Right renal pelvis (tissue), 4 donors: ENCODE data around the gene NTN3. TPM values are rescaled to one million over a fixed set of nuclear protein-coding genes. Genes with fewer than 3 reads are reported as not detected.

ENCODE experiments used
- DNase-seq, 4 donors: peaks; one replicate each; pipeline ENCODE4 v3.0.0-alpha.2; 2013; ENCODE audit warnings: low read depth in 4 of 4, low spot score in 3 of 4, missing footprints in 1 of 4
- polyA plus RNA-seq, 4 donors: library from polyadenylated mRNA; unstranded; fragments of 120-200 nt; gene quantifications; one replicate each; pipeline ENCODE4 v1.2.1, GENCODE V29; 2013; ENCODE audit not compliant: insufficient read length in 4 of 4

Gene NTN3
- polyA plus RNA-seq, 4 donors, result 2.0 to 3.6 (median 2.5) TPM

GRCh38 chr16:2494616-2495015 lies 23.5 kb downstream of the NTN3 start:
- DNase-seq, result no peak

- DNase-seq, result no peak
Measured at GRCh38 chr16:2495041-2495440, 23.9 kb downstream of the NTN3 start.

- DNase-seq, result no peak
Measured at GRCh38 chr16:2496223-2497115, 25.4 kb downstream of the NTN3 start.

GRCh38 chr16:2497116-2497630 lies 26.1 kb downstream of the NTN3 start:
- no peak for DNase-seq

- no peak for DNase-seq
Measured at GRCh38 chr16:2497695-2498484, 26.8 kb downstream of the NTN3 start.

- no peak for DNase-seq
Measured at GRCh38 chr16:2498531-2499253, 27.6 kb downstream of the NTN3 start.

- DNase-seq, result no peak
Measured at GRCh38 chr16:2499454-2499853, 28.4 kb downstream of the NTN3 start.

GRCh38 chr16:2499890-2500429 lies 28.9 kb downstream of the NTN3 start:
- no peak for DNase-seq

DNA sequence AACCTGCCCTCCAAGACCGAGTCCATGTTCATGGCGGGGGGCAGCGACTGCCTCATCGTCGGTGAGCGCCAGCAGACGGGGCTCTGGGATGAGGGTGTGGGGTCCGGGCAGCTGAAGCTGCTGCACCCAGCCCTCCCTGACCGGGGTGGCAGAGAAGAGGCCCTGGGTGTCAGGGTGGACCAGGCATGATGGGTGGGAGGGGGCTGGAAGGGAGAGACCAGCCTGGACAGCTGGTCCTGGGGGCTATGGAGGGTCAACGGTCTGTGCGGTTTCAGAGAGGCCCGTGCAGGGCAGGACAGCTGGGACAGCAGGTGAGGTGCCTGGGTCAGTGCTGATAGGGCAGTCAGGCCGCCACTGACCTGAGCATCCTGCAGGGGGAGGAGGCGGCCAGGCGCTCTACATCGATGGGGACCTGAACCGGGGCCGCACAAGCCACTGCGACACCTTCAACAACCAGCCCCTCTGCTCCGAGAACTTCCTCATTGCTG lies 29.4 kb downstream of the NTN3 start:
- DNase-seq, result no peak

GRCh38 chr16:2500918-2501750 lies 30.0 kb downstream of the NTN3 start:
- peak; percentile 77 to 92 (median 82) for DNase-seq

GRCh38 chr16:2501946-2502895 lies 31.1 kb downstream of the NTN3 start:
- DNase-seq, result no peak

DNA sequence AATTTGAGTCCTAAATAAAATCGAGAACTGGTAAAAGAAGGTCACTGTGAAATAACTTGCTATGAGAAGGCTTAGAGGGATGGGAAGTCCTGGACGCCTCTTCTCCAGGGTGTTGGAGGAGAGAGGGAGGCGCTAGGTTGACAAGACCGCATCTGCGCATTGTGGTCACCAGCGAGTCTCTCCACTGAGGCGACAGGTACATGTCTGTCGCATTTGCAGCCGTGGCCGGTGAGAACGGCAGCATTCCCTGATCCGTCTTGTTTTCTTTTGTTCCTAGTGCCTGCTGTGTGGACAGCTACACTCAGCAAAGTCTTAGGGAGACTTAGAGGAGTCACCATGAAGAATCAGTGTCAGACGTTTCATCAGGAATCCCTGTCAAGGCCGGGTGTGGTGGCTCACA lies 34.6 kb downstream of the NTN3 start:
- DNase-seq, result no peak

DNA sequence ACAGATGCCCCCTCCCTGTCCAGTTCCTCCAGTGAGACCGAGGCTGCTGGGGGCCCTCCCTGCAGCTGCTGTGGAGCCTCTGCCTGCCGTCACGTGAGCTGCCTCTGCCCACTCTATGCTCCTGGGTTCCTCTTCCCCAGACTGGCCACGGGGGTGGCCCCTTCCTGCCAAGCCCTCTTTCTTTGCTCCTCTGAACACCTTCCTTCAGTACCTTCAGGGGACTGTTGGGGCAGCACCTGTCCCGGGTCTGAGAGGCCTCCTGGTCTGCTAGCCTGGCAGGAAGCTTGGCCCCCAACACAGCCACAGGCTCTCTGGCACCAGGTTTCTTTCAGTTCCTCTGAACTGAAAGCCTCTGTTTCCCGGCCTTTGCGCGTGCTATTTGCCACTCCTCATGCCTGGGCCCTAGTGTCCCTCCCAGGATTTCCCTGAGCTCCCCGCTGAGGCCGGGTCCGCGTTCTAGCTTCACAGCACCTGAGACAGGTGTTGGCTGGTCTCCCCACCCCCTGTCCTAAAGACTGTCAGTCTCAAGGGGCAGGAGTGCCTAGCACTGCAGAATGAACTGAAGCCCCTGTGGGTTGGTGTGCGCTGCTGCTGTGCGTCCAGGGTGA lies 36.1 kb downstream of the NTN3 start:
- DNase-seq, result no peak

DNA sequence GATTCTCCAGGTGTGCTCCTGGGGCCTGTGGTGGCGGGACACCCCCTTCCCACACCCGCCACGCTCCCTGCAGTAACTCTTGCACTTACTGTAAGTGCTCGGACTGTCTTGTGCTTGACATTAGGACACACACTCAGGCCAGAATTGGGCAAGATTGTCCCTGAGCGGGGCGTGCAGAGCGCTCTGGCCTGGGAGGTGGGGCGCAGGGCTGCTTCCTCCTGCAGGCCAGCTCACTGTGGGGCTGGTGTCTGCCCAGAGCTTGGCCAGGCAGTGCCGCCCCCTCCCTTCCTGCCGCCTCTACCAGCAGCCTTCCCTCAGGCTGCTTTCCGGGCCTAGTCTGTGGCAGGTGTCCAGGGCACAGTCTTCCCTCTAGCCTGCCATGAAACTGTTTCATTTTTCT lies 36.6 kb downstream of the NTN3 start:
- DNase-seq, result no peak

DNA sequence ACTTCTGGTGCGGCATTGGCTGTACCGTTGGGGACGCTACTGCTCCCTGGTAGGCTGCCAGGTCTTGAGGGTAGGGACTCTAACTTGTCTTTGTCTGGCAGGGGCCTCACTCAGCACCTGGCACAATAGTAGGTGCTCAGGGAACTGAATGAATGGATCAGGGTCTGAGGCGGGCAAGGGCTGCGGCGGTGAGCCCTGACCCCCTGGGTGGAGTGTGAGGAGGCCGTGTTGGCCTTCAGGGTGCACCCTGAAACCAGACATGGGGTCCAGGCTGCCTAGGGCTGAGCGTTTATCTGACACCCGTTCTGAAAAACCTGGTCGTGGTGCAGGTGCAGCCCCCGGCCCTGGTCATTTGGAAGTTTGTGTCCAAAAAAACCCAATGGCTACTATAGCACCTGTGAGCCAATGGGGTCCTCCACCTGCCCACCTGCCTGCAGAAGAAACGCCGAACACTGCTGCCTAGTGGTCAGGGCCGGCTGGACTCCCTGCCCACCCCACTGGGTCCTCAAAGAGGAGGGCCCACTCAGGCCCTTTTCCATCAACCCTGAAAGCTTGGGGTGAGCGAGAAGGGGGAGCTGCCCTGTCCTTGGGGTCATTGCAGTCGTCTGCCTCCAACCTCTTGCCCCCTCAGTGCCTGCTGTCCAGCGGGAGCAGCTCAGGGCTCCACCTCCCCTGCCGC lies 37.8 kb downstream of the NTN3 start:
- no peak for DNase-seq

DNA sequence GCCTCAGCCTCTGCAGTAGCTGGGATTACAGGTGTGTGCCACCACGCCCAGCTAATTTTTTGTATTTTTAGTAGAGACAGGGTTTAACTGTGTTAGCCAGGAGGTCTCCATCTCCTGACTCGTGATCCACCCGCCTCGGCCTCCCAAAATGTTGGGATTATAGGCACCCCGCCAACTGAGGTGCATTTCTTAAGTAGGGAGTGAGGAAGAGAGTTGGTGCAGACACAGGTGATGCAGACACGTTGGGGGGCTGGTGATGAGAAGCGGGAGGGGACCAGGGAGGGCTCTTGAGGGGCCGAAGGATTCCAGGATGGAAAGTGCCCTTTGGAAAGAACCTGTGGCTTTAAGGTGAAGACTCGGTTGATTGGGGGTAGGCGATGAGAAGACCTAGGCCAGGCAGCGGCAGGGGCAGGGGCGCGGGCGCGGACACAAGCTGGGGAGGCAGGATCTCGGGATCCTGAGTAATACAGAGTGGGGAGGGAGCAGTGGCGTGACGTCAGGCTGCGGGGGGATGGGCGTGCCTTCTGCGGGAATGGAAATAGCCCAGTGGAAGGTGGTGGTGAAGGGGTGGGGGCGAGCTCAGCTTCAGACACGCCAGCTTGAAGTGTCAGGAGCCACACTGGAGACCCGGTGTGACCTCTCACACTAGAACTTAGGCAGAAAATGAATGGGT lies 40.2 kb downstream of the NTN3 start:
- DNase-seq, result no peak
